Colonic mucosa (tissue), 4 donors: Measurements from ENCODE around the gene AHI1. TPM values are rescaled to one million over a fixed set of nuclear protein-coding genes. Genes with fewer than 3 reads are reported as not detected.

ENCODE experiments used
- DNase-seq: peaks from one replicate; pipeline ENCODE4 v3.0.0-alpha.2; 2020
- H3K27ac ChIP-seq: fragments of 200-600 bp; one replicate; pipeline ENCODE4 v1.8.0; 2021
- H3K27me3 ChIP-seq: fragments of 200-600 bp; one replicate; pipeline ENCODE4 v1.8.0; 2021
- H3K36me3 ChIP-seq: fragments of 200-600 bp; one replicate; pipeline ENCODE4 v1.8.0; 2021
- H3K4me1 ChIP-seq: fragments of 200-600 bp; one replicate; pipeline ENCODE4 v1.8.0; 2021; ENCODE audit warnings: mild to moderate bottlenecking
- H3K4me3 ChIP-seq: fragments of 200-600 bp; one replicate; pipeline ENCODE4 v1.8.0; 2021
- H3K9ac ChIP-seq, 2 donors: one replicate each; pipeline ENCODE4 v1.7.0; 2013; ENCODE audit warnings: control low read depth in 2 of 2, low read depth in 2 of 2, low read length in 2 of 2
- H3K9me3 ChIP-seq: fragments of 200-600 bp; one replicate; pipeline ENCODE4 v1.8.0; 2021
- intact Hi-C: fragments of 100-400 bp; cut with DNase I; formaldehyde crosslinking; loops from one replicate; pipeline ENCODE4 v1.14.1; 2022
- total RNA-seq, 2 donors: library from RNA; stranded (reverse); fragmentation: NEBNext Ultra II Directional in 1 of 2; extraction: Animal tissue kit (Norgen Biotek cat#: 25700) in 1 of 2; gene quantifications; one replicate each; pipeline ENCODE4 v1.2.1, GENCODE V29; 2021
- TF ChIP-seq, protein P1 (sequence below): fragments of 200-600 bp; IDR thresholded peaks from one replicate; pipeline ENCODE4 v1.8.0; 2022; ENCODE audit warnings: antibody characterized with exemption, mild to moderate bottlenecking
- donor health status: healthy.
- donor health status: DM: no; HTN: no; CAD: no.
- donor health status: DM: no; HTN: no; CAD: no.

AHI1 gene
- total RNA-seq, 2 donors from 2014 or later: 21.0 to 25.5 TPM

DNA sequence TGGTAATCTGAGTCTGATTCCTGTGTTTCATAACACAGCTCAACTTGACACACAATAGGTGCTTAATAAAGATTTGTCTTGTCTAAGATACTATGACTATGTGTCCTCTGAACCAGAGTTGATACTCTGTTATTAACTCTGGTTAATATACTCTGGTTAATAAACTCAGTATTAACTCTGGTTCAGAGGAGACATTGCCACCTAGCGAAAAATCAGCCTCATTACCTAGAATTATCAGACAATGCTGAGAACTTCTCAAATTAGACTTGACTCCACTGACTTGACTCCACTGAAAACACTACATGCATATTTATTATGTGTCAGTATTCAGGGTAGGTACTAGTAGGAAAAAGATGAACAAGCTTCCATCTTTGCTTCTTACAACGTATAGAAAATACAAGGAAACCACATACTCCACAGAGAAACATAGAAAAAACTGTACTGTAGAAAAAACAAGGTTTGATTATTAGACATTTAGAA is 73.9 kb downstream of the AHI1 start:
- DNase-seq: no peak
- H3K27me3 ChIP-seq: no peaks in the 10 kb centered on the region
- intact Hi-C loops: no loop called here
- no peaks in the 10 kb centered on the region for H3K9me3 ChIP-seq
- H3K9ac ChIP-seq: no peak overlapping the region
- TF ChIP-seq, protein P1, sequence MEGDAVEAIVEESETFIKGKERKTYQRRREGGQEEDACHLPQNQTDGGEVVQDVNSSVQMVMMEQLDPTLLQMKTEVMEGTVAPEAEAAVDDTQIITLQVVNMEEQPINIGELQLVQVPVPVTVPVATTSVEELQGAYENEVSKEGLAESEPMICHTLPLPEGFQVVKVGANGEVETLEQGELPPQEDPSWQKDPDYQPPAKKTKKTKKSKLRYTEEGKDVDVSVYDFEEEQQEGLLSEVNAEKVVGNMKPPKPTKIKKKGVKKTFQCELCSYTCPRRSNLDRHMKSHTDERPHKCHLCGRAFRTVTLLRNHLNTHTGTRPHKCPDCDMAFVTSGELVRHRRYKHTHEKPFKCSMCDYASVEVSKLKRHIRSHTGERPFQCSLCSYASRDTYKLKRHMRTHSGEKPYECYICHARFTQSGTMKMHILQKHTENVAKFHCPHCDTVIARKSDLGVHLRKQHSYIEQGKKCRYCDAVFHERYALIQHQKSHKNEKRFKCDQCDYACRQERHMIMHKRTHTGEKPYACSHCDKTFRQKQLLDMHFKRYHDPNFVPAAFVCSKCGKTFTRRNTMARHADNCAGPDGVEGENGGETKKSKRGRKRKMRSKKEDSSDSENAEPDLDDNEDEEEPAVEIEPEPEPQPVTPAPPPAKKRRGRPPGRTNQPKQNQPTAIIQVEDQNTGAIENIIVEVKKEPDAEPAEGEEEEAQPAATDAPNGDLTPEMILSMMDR: peak; percentile 41
- no peak overlapping the region for H3K4me3 ChIP-seq
- H3K4me1 ChIP-seq: no peaks in the 10 kb centered on the region
- no peaks in the 10 kb centered on the region for H3K36me3 ChIP-seq
- no peak overlapping the region for H3K27ac ChIP-seq

DNA sequence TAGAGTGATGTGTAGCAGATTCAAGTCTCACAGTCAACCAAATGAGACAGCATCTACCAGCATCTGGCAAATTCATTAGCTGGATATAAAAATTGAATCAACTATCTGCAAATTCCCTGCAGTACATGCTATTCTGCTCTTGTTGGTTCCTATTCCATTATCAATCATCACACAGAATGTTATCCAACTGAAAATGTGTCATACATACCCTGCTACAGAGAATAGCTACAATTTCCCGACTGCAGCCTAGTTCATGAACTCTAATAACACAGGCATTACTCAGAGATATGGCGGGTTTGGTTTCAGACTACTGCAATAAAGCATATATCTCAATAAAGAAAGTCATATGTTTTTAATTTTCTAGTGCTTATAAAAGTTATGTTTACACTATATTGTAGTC is 78.4 kb downstream of the AHI1 start:
- H3K27me3 ChIP-seq: no peaks in the 10 kb centered on the region
- DNase-seq: no peak
- intact Hi-C loops: no loop called here
- H3K9ac ChIP-seq: no peak overlapping the region
- H3K4me1 ChIP-seq: no peaks in the 10 kb centered on the region
- H3K36me3 ChIP-seq: no peaks in the 10 kb centered on the region
- TF ChIP-seq, protein P1: no peak
- no peak overlapping the region for H3K4me3 ChIP-seq
- no peak overlapping the region for H3K27ac ChIP-seq
- no peaks in the 10 kb centered on the region for H3K9me3 ChIP-seq

DNA sequence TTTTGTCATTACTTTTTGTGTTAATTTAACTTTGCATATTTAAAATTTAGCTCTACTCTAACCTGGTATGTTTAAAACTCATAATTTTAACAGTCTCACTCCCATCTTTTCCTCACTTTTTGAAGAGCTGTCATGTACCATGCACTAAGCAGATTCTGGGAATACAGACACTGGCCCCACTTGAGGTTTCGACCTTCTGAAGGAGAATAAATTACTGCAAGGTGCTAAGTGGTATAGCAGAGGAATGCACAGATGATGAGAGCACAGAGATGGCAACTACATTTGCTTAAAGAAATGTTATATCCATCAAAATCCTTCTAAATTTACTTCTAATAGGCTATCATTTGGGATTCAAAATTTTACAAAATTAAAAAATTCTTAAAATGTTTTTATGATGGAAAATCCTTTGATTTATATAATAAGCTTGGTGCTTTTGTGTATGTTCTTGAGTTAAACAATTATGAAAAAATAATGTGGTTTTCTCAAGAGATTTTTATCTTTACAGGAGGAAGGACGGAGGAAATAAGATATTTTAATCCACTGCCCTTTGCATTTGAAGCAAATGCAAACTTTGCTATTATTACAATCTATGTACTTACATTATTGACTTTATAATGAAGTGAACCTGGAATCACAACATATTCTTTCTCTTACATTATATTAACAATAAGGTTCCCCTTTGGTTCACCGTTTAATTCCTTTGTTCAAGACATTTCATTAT is 79.3 kb downstream of the AHI1 start:
- Histone ChIP-seq H3K27ac (no peak overlapping the region), H3K4me3 (no peak overlapping the region), H3K9ac (no peak overlapping the region), H3K36me3 (no peaks in the 10 kb centered on the region), H3K4me1 (no peaks in the 10 kb centered on the region), H3K27me3 (no peaks in the 10 kb centered on the region), H3K9me3 (no peaks in the 10 kb centered on the region)
- TF ChIP-seq, protein P1: no peak
- intact Hi-C loops: no loop called here
- no peak for DNase-seq

DNA sequence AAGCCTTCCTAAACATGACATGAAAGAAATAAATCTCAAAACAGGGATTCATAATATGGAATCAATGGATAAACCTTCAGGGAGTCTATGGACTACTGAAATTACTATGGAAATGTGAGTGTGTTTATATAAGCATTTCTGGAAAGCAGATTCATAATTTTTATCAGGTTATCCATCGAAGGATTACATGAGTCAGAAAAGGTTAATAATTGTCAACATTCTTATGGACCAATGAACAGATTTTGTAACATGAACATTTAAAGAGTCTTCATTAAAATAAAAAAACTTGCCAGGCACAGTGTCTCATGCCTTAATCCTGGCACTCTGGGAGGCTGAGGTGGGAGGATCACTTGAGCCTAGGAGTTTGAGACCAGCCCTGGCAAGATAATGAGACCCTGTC is 84.8 kb downstream of the AHI1 start:
- Histone ChIP-seq H3K4me1 (no peaks in the 10 kb centered on the region), H3K4me3 (no peak overlapping the region), H3K36me3 (no peaks in the 10 kb centered on the region), H3K9ac (no peak overlapping the region), H3K27ac (no peak overlapping the region), H3K27me3 (no peaks in the 10 kb centered on the region), H3K9me3 (no peaks in the 10 kb centered on the region)
- no peak for DNase-seq
- intact Hi-C loops: no loop called here
- TF ChIP-seq, protein P1: no peak

DNA sequence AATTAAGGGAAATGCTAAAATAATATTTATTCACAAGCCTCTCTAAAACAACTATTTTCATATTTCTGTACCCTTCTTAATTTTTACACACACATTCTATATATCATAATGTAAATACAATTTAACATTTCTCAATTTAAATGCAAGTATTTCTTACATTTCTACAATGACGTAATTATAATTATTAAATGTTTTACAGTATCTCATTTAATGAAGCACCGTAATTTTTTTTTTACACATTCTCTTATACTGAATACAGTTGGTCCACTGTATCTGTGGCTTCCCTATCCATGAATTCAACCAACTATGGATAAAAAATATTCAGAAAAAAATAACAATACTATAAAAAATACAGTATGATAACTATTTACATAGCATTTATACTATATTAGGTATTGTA is 85.7 kb downstream of the AHI1 start:
- intact Hi-C loops: no loop called here
- TF ChIP-seq, protein P1: no peak
- no peaks in the 10 kb centered on the region for H3K9me3 ChIP-seq

More for the DNA sequence above, 85.7 kb downstream of the AHI1 start:
- DNase-seq: no peak
- Histone ChIP-seq H3K9ac (no peak overlapping the region), H3K4me3 (no peak overlapping the region), H3K27ac (no peak overlapping the region), H3K4me1 (no peaks in the 10 kb centered on the region), H3K36me3 (no peaks in the 10 kb centered on the region), H3K27me3 (no peaks in the 10 kb centered on the region)
